SK-N-SH (cell line): ENCODE measurements around the gene PRRT1B. TPM values are rescaled to one million over a fixed set of nuclear protein-coding genes. Genes with fewer than 3 reads are reported as not detected.

Source experiments
- CTCF ChIA-PET: fragments of 300-600, 350-600 bp; formaldehyde crosslinking; extraction: SDS; loops from one replicate; lab custom pipeline; 2021; lab: Yijun Ruan, JAX
- POLR2A ChIA-PET: fragments of 350-600 bp; sonication (Branson Sonifier 250); formaldehyde crosslinking; extraction: SDS; loops from one replicate; lab custom pipeline; 2020; ENCODE audit warnings: antibody characterized with exemption, inconsistent platforms; lab: Yijun Ruan, JAX
- DNase-seq: peaks from one replicate; pipeline ENCODE4 v3.0.0; 2012
- H2AFZ ChIP-seq: fragments of 200-600 bp; sonication (generic); 2 replicates; pipeline ENCODE4 v1.8.1; 2016; ENCODE audit warnings: antibody characterized with exemption, mild to moderate bottlenecking, low read depth
- H3F3A ChIP-seq: fragments of 200-600 bp; sonication (generic); replicated peaks from 2 replicates; pipeline ENCODE3; 2016; ENCODE audit warnings: antibody characterized with exemption, mild to moderate bottlenecking; ENCODE audit not compliant: insufficient read depth
- H3K27ac ChIP-seq, 2 experiments: fragments of 200-500 bp in 1 of 2; fragments of 200-600 bp in 1 of 2; sonication (Bioruptor generic) in 1 of 2; sonication (generic), shearing (Covaris generic) in 1 of 2; 2 replicates each; pipeline versions ENCODE4 v1.5.1 to v1.6.1; 2014 to 2016; ENCODE audit warnings: low read depth in 2 of 2, inconsistent platforms in 1 of 2, low read length in 1 of 2, mild to moderate bottlenecking in 1 of 2, mixed read lengths in 1 of 2
- H3K27me3 ChIP-seq: fragments of 200-600 bp; sonication (generic), shearing (Covaris generic); 2 replicates; pipeline ENCODE4 v1.6.1; 2016; ENCODE audit warnings: mixed run types; ENCODE audit not compliant: insufficient read depth
- H3K36me3 ChIP-seq, 2 experiments: fragments of 200-500 bp in 1 of 2; fragments of 200-600 bp in 1 of 2; sonication (Bioruptor generic) in 1 of 2; sonication (generic) in 1 of 2; replicated peaks in 1 of 2; 2 replicates each; pipeline versions ENCODE3 to v1.5.1; 2014 to 2016; ENCODE audit warnings: low read length in 1 of 2, mild to moderate bottlenecking in 1 of 2; ENCODE audit not compliant: insufficient read depth in 2 of 2, control insufficient read depth in 1 of 2
- H3K4me1 ChIP-seq, 2 experiments: fragments of 200-500 bp in 1 of 2; fragments of 200-600 bp in 1 of 2; sonication (Bioruptor generic) in 1 of 2; sonication (generic), shearing (Covaris generic) in 1 of 2; 2 replicates each; pipeline versions ENCODE4 v1.5.1 to v1.6.1; 2014 to 2016; ENCODE audit warnings: low read depth in 1 of 2, low read length in 1 of 2, mixed run types in 1 of 2; ENCODE audit not compliant: insufficient read depth in 2 of 2, control insufficient read depth in 1 of 2
- H3K4me2 ChIP-seq: fragments of 200-600 bp; sonication (generic), shearing (Covaris generic); 2 replicates; pipeline ENCODE4 v1.6.1; 2017; ENCODE audit warnings: mixed run types
- H3K4me3 ChIP-seq, 2 experiments: fragments of 200-500 bp in 1 of 2; fragments of 200-600 bp in 1 of 2; sonication (Bioruptor generic) in 1 of 2; sonication (generic), shearing (Covaris generic) in 1 of 2; 2 replicates each; pipeline versions ENCODE4 v1.5.1 to v1.8.1; 2014 to 2016; ENCODE audit warnings: low read depth in 2 of 2, inconsistent platforms in 1 of 2, low read length in 1 of 2, mild to moderate bottlenecking in 1 of 2, mixed read lengths in 1 of 2, moderate library complexity in 1 of 2
- H3K79me2 ChIP-seq: fragments of 200-600 bp; sonication (generic); 2 replicates; pipeline ENCODE4 v1.8.1; 2017; ENCODE audit warnings: mild to moderate bottlenecking; ENCODE audit not compliant: insufficient read depth
- H3K9ac ChIP-seq: fragments of 200-600 bp; sonication (generic); 2 replicates; pipeline ENCODE4 v1.6.1; 2017; ENCODE audit warnings: mixed run types
- H3K9me2 ChIP-seq: fragments of 200-600 bp; sonication (generic); 2 replicates; pipeline ENCODE4 v1.6.1; 2017; ENCODE audit warnings: mixed run types
- H3K9me3 ChIP-seq: fragments of 200-600 bp; sonication (generic); 2 replicates; pipeline ENCODE4 v1.6.1; 2017; ENCODE audit warnings: mixed run types, mild to moderate bottlenecking, moderate library complexity
- H4K20me1 ChIP-seq: fragments of 200-600 bp; sonication (generic); 2 replicates; pipeline ENCODE4 v1.6.1; 2017; ENCODE audit warnings: mild to moderate bottlenecking, mixed run types; ENCODE audit not compliant: insufficient read depth
- CHD2 ChIP-seq: fragments of 150-350 bp; IDR thresholded peaks from 2 replicates; pipeline ENCODE4 v1.6.1; 2018; ENCODE audit warnings: low read length; ENCODE audit not compliant: partially characterized antibody
- CTCF ChIP-seq: fragments of 200-600 bp; sonication (generic); IDR thresholded peaks from 2 replicates; pipeline ENCODE4 v1.6.1; 2017; ENCODE audit warnings: antibody characterized with exemption, mild to moderate bottlenecking, moderate library complexity
- EP300 ChIP-seq, 2 experiments: IDR thresholded peaks; 2 replicates each; pipeline versions ENCODE4 v1.4.0 to v1.6.1; 2012; ENCODE audit warnings: borderline replicate concordance in 1 of 2, low read depth in 1 of 2, low read length in 1 of 2
- FOXM1 ChIP-seq: IDR thresholded peaks from 2 replicates; pipeline ENCODE4 v1.4.0; 2012; ENCODE audit warnings: low read depth, mild to moderate bottlenecking
- GABPA ChIP-seq: IDR thresholded peaks from 2 replicates; pipeline ENCODE4 v1.4.0; 2012; ENCODE audit warnings: low read depth, mild to moderate bottlenecking
- GATA2 ChIP-seq: sonication (generic); formaldehyde crosslinking; IDR thresholded peaks from 2 replicates; pipeline ENCODE4 v1.5.0; 2020; ENCODE audit warnings: mild to moderate bottlenecking, missing genetic modification reagents
- JUND ChIP-seq: IDR thresholded peaks from 2 replicates; pipeline ENCODE4 v1.4.0; 2012
- MAX ChIP-seq: IDR thresholded peaks from 2 replicates; pipeline ENCODE4 v1.4.0; 2012; ENCODE audit warnings: low read depth
- MEF2A ChIP-seq: IDR thresholded peaks from 2 replicates; pipeline ENCODE4 v1.4.0; 2012; ENCODE audit warnings: low read depth, borderline replicate concordance
- MXI1 ChIP-seq: IDR thresholded peaks from 2 replicates; pipeline ENCODE4 v1.6.1; 2012; ENCODE audit warnings: mild to moderate bottlenecking, low read depth, low read length, improper control_type of control experiment
- POLR2AphosphoS5 ChIP-seq: IDR thresholded peaks from 2 replicates; pipeline ENCODE4 v1.6.1; 2012; ENCODE audit warnings: low read depth, low read length
- RFX5 ChIP-seq: IDR thresholded peaks from 2 replicates; pipeline ENCODE4 v1.6.1; 2012; ENCODE audit warnings: mild to moderate bottlenecking, improper control_type of control experiment, low read length
- SIN3A ChIP-seq: IDR thresholded peaks from 2 replicates; pipeline ENCODE4 v1.6.1; 2012; ENCODE audit warnings: low read depth, mild to moderate bottlenecking, low read length, moderate library complexity, borderline replicate concordance
- SMC3 ChIP-seq: IDR thresholded peaks from 2 replicates; pipeline ENCODE4 v1.6.1; 2012; ENCODE audit warnings: low read depth, low read length, improper control_type of control experiment
- TCF12 ChIP-seq: IDR thresholded peaks from 2 replicates; pipeline ENCODE4 v1.4.0; 2012
- USF1 ChIP-seq: IDR thresholded peaks from 2 replicates; pipeline ENCODE4 v1.4.0; 2012; ENCODE audit warnings: low read depth, borderline replicate concordance
- YY1 ChIP-seq: IDR thresholded peaks from 2 replicates; pipeline ENCODE4 v1.4.0; 2012; ENCODE audit warnings: low read depth, mild to moderate bottlenecking
- WGBS: methylation state at CpG from one replicate; pipeline ENCODE4 v1.1.6; 2017; ENCODE audit warnings: low lambda C conversion rate; 5-methylcytosine and 5-hydroxymethylcytosine counted together
- polyA plus RNA-seq, 3 experiments: library from polyadenylated mRNA; depleted of rRNA; stranded (reverse); fragments of >200 nt; gene quantifications; 2 replicates each; pipeline ENCODE4 v1.2.3, GENCODE V29; 2012

PRRT1B gene
- polyA plus RNA-seq, 1 of the 3 experiments (the other 2 are of a cell fraction): not detected

DNA sequence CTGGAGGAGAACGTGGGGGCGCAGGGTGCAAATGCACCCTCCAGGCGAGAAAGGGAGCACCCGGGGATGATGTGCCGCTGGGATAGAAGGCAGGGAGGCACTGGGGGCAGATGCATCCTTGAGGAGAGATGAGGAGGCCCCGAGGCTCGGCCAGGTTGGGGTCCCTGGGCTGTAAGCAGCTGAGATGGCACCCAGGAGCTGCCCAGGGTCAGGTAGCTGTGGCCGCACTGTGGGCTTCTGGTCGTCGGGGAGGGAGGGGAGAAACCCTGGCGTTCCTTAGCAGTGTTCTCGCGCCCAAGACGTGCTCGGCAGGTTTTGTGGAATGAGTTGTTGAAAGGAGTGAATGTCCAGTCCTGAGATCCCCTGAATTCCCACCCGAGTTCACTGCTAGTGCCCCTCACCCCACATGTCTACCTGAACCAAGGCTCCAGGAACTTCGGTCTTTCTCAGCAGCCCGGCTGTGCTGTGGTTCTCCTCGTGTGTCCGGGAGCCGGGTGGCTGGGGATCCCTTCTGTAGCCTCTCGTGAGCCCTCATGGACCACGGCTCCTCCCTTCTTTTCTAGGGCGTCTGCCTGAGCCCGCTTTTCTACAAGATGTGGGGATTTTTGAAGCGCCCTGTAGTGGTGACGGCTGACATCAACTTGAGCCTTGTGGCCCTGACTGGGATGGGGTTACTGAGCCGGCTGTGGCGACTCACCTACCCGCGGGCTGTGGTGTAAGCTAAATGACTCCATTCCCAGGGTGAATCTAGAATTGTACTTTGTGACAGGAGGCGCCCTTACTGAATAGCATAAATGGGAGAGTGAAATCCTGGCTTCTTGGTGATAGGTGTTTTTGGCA lies 41.5 kb upstream of the PRRT1B start:
- peak; percentile 65 for DNase-seq

GRCh38 chr9:131505012-131505411 lies 40.3 kb upstream of the PRRT1B start:
- WGBS: 97% methylated on average over 8 of the region's 8 CpGs
- Histone ChIP-seq H3K9me3 (no peaks in the 10 kb centered on the region), H3K9me2 (no peaks in the 10 kb centered on the region), H3F3A (peaks cover 17% of the 10 kb centered on the region), H3K27ac (no peak overlapping the region), H3K36me3 (peaks cover 0 to 22% of the 10 kb centered on the region in 2 experiments), H3K4me1 (peaks cover 3 to 13% of the 10 kb centered on the region in 2 experiments; a peak in 1 of 4 replicates), H3K4me3 (no peak overlapping the region), H3K9ac (no peak overlapping the region), H3K4me2 (no peak overlapping the region), H4K20me1 (no peaks in the 10 kb centered on the region), H3K27me3 (no peaks in the 10 kb centered on the region), H3K79me2 (peaks cover 33% of the 10 kb centered on the region), H2AFZ (no peak overlapping the region)
- TF ChIP-seq RFX5 (no peak), POLR2AphosphoS5 (no peak), JUND (no peak), MEF2A (no peak), MXI1 (no peak)
- CTCF ChIA-PET: interaction anchor here (0.7 kb wide), 2 partner anchors 172 to 199 kb away, joined by 3 to 4 read pairs; no protein-coding TSS in a partner anchor
- DNase-seq: no peak
- POLR2A ChIA-PET: no interaction called here

More for the DNA sequence above, 41.5 kb upstream of the PRRT1B start:
- H3F3A ChIP-seq: peaks cover 27% of the 10 kb centered on the region
- H3K9me2 ChIP-seq: no peaks in the 10 kb centered on the region
- peak overlapping the region in 1 of 2 experiments; percentile 82; a peak in 2 of 4 replicates for H3K27ac ChIP-seq
- H3K4me3 ChIP-seq: peak overlapping the region; percentile 87 to 99
- WGBS: 24% methylated on average over 28 of the region's 32 CpGs
- H3K4me1 ChIP-seq: peaks cover 3 to 16% of the 10 kb centered on the region in 2 experiments; a peak in 1 of 4 replicates
- H4K20me1 ChIP-seq: no peaks in the 10 kb centered on the region
- no peaks in the 10 kb centered on the region for H3K9me3 ChIP-seq
- no peaks in the 10 kb centered on the region for H3K27me3 ChIP-seq
- H3K4me2 ChIP-seq: peak overlapping the region; percentile 94
- H3K79me2 ChIP-seq: peaks cover 33% of the 10 kb centered on the region
- ChIA-PET POLR2A (no interaction called here), CTCF (interaction anchor here (0.5 to 1.7 kb wide), 7 partner anchors 8 to 261 kb away, joined by 3 to 10 read pairs (median 4); no protein-coding TSS in a partner anchor)
- H2AFZ ChIP-seq: peak overlapping the region; percentile 96
- TF ChIP-seq MAX: 0 out of 2 replicates have a peak, but pooled peaks have one; percentile 20
- no peak for TF ChIP-seq CHD2
- H3K9ac ChIP-seq: peak overlapping the region; percentile 74
- H3K36me3 ChIP-seq: peaks cover 7 to 30% of the 10 kb centered on the region in 2 experiments

DNA sequence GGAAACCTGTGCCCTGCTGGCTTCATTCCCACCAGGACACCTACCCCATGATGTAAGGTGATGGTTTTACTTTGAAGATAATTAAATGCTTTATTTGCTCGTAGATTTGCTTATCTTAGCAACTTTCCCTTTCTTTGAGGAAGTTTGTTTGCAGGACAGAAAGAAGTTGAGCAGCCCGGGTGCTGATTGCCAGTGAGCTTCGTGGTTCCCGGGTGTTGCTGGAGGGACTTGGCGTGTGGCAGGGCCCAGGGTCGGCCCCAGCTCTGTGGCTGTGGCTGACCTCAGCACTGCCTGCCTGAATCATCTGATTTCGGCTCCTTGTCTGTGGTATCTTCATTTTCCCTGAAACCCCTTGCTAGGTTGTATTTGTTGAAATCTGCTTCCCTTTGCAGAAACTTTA lies 33.9 kb upstream of the PRRT1B start:
- CTCF ChIA-PET: interaction anchor here (1.2 to 2.1 kb wide), 2 partner anchors 8 to 12 kb away, joined by 3 to 6 read pairs; partner anchors contain the start of gene POMT1
- peaks cover 7 to 61% of the 10 kb centered on the region in 2 experiments for H3K36me3 ChIP-seq
- TF ChIP-seq CTCF (no peak), FOXM1 (no peak), MXI1 (no peak), YY1 (no peak), MAX (no peak), POLR2AphosphoS5 (no peak), USF1 (no peak), EP300 (IDR thresholded peaks at IDR 0.05; ENCODE audit: borderline replicate concordance in 1 of 2, low read depth in 1 of 2, low read length in 1 of 2) (no peak), SIN3A (no peak), GABPA (no peak), TCF12 (no peak), SMC3 (no peak), JUND (no peak), RFX5 (no peak), GATA2 (CRISPR knock-in tag) (no peak)

More for the DNA sequence above, 33.9 kb upstream of the PRRT1B start:
- no peaks in the 10 kb centered on the region for H3K4me1 ChIP-seq
- no peak overlapping the region for H3K4me2 ChIP-seq
- no peak overlapping the region for H3K27ac ChIP-seq
- no peaks in the 10 kb centered on the region for H4K20me1 ChIP-seq
- no peaks in the 10 kb centered on the region for H3K9me3 ChIP-seq
- no peak overlapping the region for H3K9ac ChIP-seq
- no peak overlapping the region for H3K4me3 ChIP-seq
- POLR2A ChIA-PET: no interaction called here
- H3F3A ChIP-seq: no peaks in the 10 kb centered on the region
- 76% methylated on average over 7 of the region's 7 CpGs for WGBS
- DNase-seq: no peak
- H3K9me2 ChIP-seq: no peaks in the 10 kb centered on the region
- H3K27me3 ChIP-seq: no peaks in the 10 kb centered on the region
- H3K79me2 ChIP-seq: peaks cover 4% of the 10 kb centered on the region
- no peak overlapping the region for H2AFZ ChIP-seq
